H1 (cell line): ENCODE data around the gene CIZ1. TPM values are rescaled to one million over a fixed set of nuclear protein-coding genes. Genes with fewer than 3 reads are reported as not detected.
A peak's percentile ranks its signal among the peaks of the same experiment; 100 is the strongest.

Experiments used
- CTCF ChIA-PET: fragments of 300-600 bp; sonication (Branson Sonifier 250); formaldehyde crosslinking; loops from one replicate; lab custom pipeline; 2021; ENCODE audit not compliant: partially characterized antibody; lab: Charles Lee
- POLR2A ChIA-PET: fragments of 300-600 bp; sonication (Branson Sonifier 250); formaldehyde crosslinking; loops from one replicate; lab custom pipeline; 2021; ENCODE audit warnings: inconsistent platforms; ENCODE audit not compliant: partially characterized antibody; lab: Charles Lee
- DNase-seq, 2 experiments: peaks; one replicate each; pipeline versions ENCODE4 v3.0.0 to v3.0.0-alpha.2; 2010 to 2022; ENCODE audit warnings: low spot score in 2 of 2, low read depth in 1 of 2, mixed read lengths in 1 of 2
- FAIRE-seq: peaks from 2 replicates; lab custom pipeline; 2011; peaks lifted over from hg19 to GRCh38; lab: Jason Lieb, UNC
- H2AFZ ChIP-seq: 2 replicates; pipeline ENCODE4 v1.8.1; 2012; ENCODE audit warnings: low read length, inconsistent platforms
- H2AK5ac ChIP-seq: 2 replicates; pipeline ENCODE4 v1.6.1; 2013; ENCODE audit warnings: low read depth, low read length
- H2BK120ac ChIP-seq: replicated peaks from 2 replicates; pipeline ENCODE3; 2013; ENCODE audit warnings: low read depth, low read length, inconsistent platforms
- H2BK12ac ChIP-seq: 2 replicates; pipeline ENCODE4 v1.6.1; 2013; ENCODE audit warnings: low read depth, low read length
- H2BK15ac ChIP-seq: 2 replicates; pipeline ENCODE4 v1.6.1; 2013; ENCODE audit warnings: low read length
- H2BK20ac ChIP-seq: 2 replicates; pipeline ENCODE4 v1.6.1; 2013; ENCODE audit warnings: low read length
- H2BK5ac ChIP-seq: 2 replicates; pipeline ENCODE4 v1.6.1; 2013; ENCODE audit warnings: low read depth, low read length
- H3K14ac ChIP-seq: 2 replicates; pipeline ENCODE4 v1.6.1; 2013; ENCODE audit warnings: inconsistent platforms; ENCODE audit not compliant: insufficient read length
- H3K18ac ChIP-seq: 2 replicates; pipeline ENCODE4 v1.6.1; 2013; ENCODE audit warnings: low read length; ENCODE audit errors: extremely low read depth
- H3K23ac ChIP-seq: 2 replicates; pipeline ENCODE4 v1.6.1; 2013; ENCODE audit warnings: inconsistent platforms; ENCODE audit not compliant: insufficient read length
- H3K23me2 ChIP-seq: 2 replicates; pipeline ENCODE4 v1.6.1; 2013; ENCODE audit warnings: low read depth, low read length
- H3K27ac ChIP-seq: 2 replicates; pipeline ENCODE4 v1.6.1; 2011; ENCODE audit warnings: low read depth, low read length, inconsistent platforms
- H3K27me3 ChIP-seq, 4 experiments: replicated peaks in 1 of 4; 1 replicate in 1 of 4; 2 replicates in 3 of 4; pipeline versions ENCODE4 v1.6.1 to v1.8.1; 2011 to 2013; ENCODE audit warnings: low read length in 3 of 4, mild to moderate bottlenecking in 3 of 4, inconsistent platforms in 2 of 4, mixed read lengths in 2 of 4, moderate library complexity in 1 of 4; ENCODE audit not compliant: control insufficient read depth in 3 of 4, insufficient read depth in 3 of 4; ENCODE audit errors: extremely low read depth in 1 of 4
- H3K36me3 ChIP-seq, 4 experiments: 2 replicates each; pipeline versions ENCODE4 v1.6.1 to v1.8.1; 2011 to 2013; ENCODE audit warnings: mild to moderate bottlenecking in 4 of 4, low read length in 3 of 4, moderate library complexity in 2 of 4, control low read depth in 1 of 4, inconsistent platforms in 1 of 4; ENCODE audit not compliant: insufficient read depth in 4 of 4, control insufficient read depth in 2 of 4
- H3K4ac ChIP-seq: replicated peaks from 2 replicates; pipeline ENCODE3; 2013; ENCODE audit warnings: low read length, low read depth, mixed read lengths, inconsistent platforms; ENCODE audit not compliant: insufficient read length
- H3K4me1 ChIP-seq, 4 experiments: replicated peaks in 1 of 4; 1 replicate in 1 of 4; 2 replicates in 3 of 4; pipeline versions ENCODE4 v1.6.1 to v1.8.1; 2011 to 2013; ENCODE audit warnings: low read length in 3 of 4, inconsistent platforms in 2 of 4, mixed read lengths in 1 of 4; ENCODE audit not compliant: insufficient read depth in 4 of 4, control insufficient read depth in 3 of 4
- H3K4me2 ChIP-seq, 2 experiments: 2 replicates each; pipeline versions ENCODE4 v1.6.1 to v1.8.1; 2011 to 2013; ENCODE audit warnings: low read depth in 2 of 2, low read length in 2 of 2, control low read depth in 1 of 2, inconsistent platforms in 1 of 2, mild to moderate bottlenecking in 1 of 2; ENCODE audit not compliant: insufficient read depth in 1 of 2
- H3K4me3 ChIP-seq, 4 experiments: fragments of 200-600, 300-600 bp in 1 of 4; sonication (generic), shearing (Covaris generic), sonication (Bioruptor Twin) in 1 of 4; 2 replicates each; pipeline versions ENCODE4 v1.5.1 to v1.8.1; 2011 to 2016; ENCODE audit warnings: low read length in 4 of 4, low read depth in 3 of 4, control low read depth in 2 of 4, inconsistent platforms in 2 of 4, mild to moderate bottlenecking in 2 of 4, mixed read lengths in 1 of 4, moderate library complexity in 1 of 4; ENCODE audit not compliant: insufficient read depth in 2 of 4; ENCODE audit errors: extremely low read depth in 1 of 4
- H3K56ac ChIP-seq: replicated peaks from 2 replicates; pipeline ENCODE3; 2013; ENCODE audit warnings: low read depth, mild to moderate bottlenecking, mixed read lengths, low read length, inconsistent platforms; ENCODE audit not compliant: insufficient read length
- H3K79me1 ChIP-seq: 2 replicates; pipeline ENCODE4 v1.6.1; 2013; ENCODE audit warnings: low read depth, low read length, control low read depth
- H3K79me2 ChIP-seq, 2 experiments: 2 replicates each; pipeline versions ENCODE4 v1.6.1 to v1.8.1; 2012 to 2013; ENCODE audit warnings: low read length in 2 of 2, mild to moderate bottlenecking in 2 of 2, inconsistent platforms in 1 of 2; ENCODE audit not compliant: insufficient read depth in 2 of 2, control insufficient read depth in 1 of 2
- H3K9ac ChIP-seq, 4 experiments: replicated peaks in 1 of 4; 1 replicate in 1 of 4; 2 replicates in 3 of 4; pipeline versions ENCODE4 v1.6.1 to v1.8.1; 2011 to 2013; ENCODE audit warnings: low read depth in 3 of 4, low read length in 3 of 4, control low read depth in 2 of 4, mild to moderate bottlenecking in 2 of 4, moderate library complexity in 2 of 4, inconsistent platforms in 1 of 4; ENCODE audit errors: extremely low read depth in 1 of 4
- H3K9me3 ChIP-seq, 2 experiments: 2 replicates each; pipeline versions ENCODE4 v1.6.1 to v1.8.1; 2012 to 2013; ENCODE audit warnings: mild to moderate bottlenecking in 2 of 2, moderate library complexity in 2 of 2, control low read depth in 1 of 2, inconsistent platforms in 1 of 2, low read depth in 1 of 2, low read length in 1 of 2, mixed read lengths in 1 of 2; ENCODE audit not compliant: insufficient read depth in 2 of 2
- H4K20me1 ChIP-seq, 2 experiments: replicated peaks in 1 of 2; 2 replicates each; pipeline versions ENCODE3 to v1.8.1; 2011 to 2013; ENCODE audit warnings: inconsistent platforms in 2 of 2, low read length in 2 of 2, mild to moderate bottlenecking in 1 of 2; ENCODE audit not compliant: insufficient read depth in 2 of 2, control insufficient read depth in 1 of 2
- H4K5ac ChIP-seq: 2 replicates; pipeline ENCODE4 v1.6.1; 2013; ENCODE audit warnings: low read length, low read depth, mixed read lengths, inconsistent platforms; ENCODE audit not compliant: insufficient read length
- H4K8ac ChIP-seq: 2 replicates; pipeline ENCODE4 v1.8.0; 2013; ENCODE audit warnings: mild to moderate bottlenecking, moderate library complexity, low read length, inconsistent platforms; ENCODE audit not compliant: insufficient read depth; ENCODE audit errors: extremely low read depth
- H4K91ac ChIP-seq: replicated peaks from 2 replicates; pipeline ENCODE3; 2013; ENCODE audit warnings: low read length, mixed read lengths, inconsistent platforms; ENCODE audit not compliant: insufficient read length
- FOSL1 ChIP-seq: IDR thresholded peaks from 2 replicates; pipeline ENCODE4 v1.6.1; 2011; ENCODE audit warnings: mild to moderate bottlenecking, low read depth, low read length, moderate library complexity; ENCODE audit not compliant: insufficient read depth
- GTF2F1 ChIP-seq: IDR thresholded peaks from 2 replicates; pipeline ENCODE4 v1.6.1; 2012; ENCODE audit warnings: low read depth, low read length, improper control_type of control experiment, borderline replicate concordance
- KDM4A ChIP-seq: IDR thresholded peaks from one replicate; pipeline ENCODE4 v1.7.1; 2012; ENCODE audit warnings: low read depth, mild to moderate bottlenecking, moderate library complexity, low read length, inconsistent platforms; ENCODE audit not compliant: severe bottlenecking
- POLR2AphosphoS5 ChIP-seq: IDR thresholded peaks from 2 replicates; pipeline ENCODE4 v1.6.1; 2011; ENCODE audit warnings: low read depth, low read length
- TAF7 ChIP-seq: optimal IDR thresholded peaks from 2 replicates; pipeline ENCODE3; 2011; ENCODE audit warnings: low read depth, mild to moderate bottlenecking, inconsistent platforms, low read length, moderate library complexity, borderline replicate concordance
- WGBS, 2 experiments: shearing (Covaris generic) in 1 of 2; methylation state at CpG; one replicate each; pipeline versions ENCODE4 v1.1.6 to v1.1.7; 2013 to 2015; ENCODE audit warnings: low lambda C conversion rate in 2 of 2, mixed read lengths in 2 of 2, inconsistent platforms in 1 of 2, low coverage in 1 of 2, missing lambda C conversion rate in 1 of 2; ENCODE audit not compliant: insufficient replicate concordance in 2 of 2, insufficient coverage in 1 of 2, insufficient read length in 1 of 2; ENCODE audit errors: extremely low coverage in 1 of 2, missing lambda C conversion rate in 1 of 2; 5-methylcytosine and 5-hydroxymethylcytosine counted together
- polyA plus RNA-seq, 7 experiments: library from polyadenylated mRNA; depleted of rRNA in 3 of 7; stranded (reverse) in 5 of 7; unstranded in 2 of 7; fragments of >200 nt in 5 of 7; fragments of 200-250 nt in 2 of 7; gene quantifications; 1 replicate in 5 of 7; 2 replicates in 1 of 7; 4 replicates in 1 of 7; pipeline versions ENCODE4 v1.2.1 to v1.2.3, GENCODE V29; 2011 to 2013; ENCODE audit warnings: missing spikeins in 2 of 7, mixed read lengths in 2 of 7
- total RNA-seq: library from RNA; stranded (reverse); fragmentation: NEBNext Ultra II Directional; extraction: Animal tissue kit (Norgen Biotek cat#: 25700); gene quantifications from 2 replicates; pipeline ENCODE4 v1.2.1, GENCODE V29; 2021

Gene CIZ1
- total and polyA plus RNA-seq, 2 of the 8 experiments (the other 6 are each of a cell fraction or from before 2014, with no cell fraction given) = 66.0 to 107 TPM

GRCh38 chr9:128118971-128119665 lies 72.3 kb downstream of the CIZ1 start:
- WGBS, 2 experiments = 93% methylated on average over 13 of the region's 15 CpGs; no CpG with 5 or more reads in 1 of the 2 experiments
- FAIRE-seq = no peak

More at GRCh38 chr9:128118971-128119665, 72.3 kb downstream of the CIZ1 start:
- Histone ChIP-seq H3K4ac (no peak overlapping the region), H3K79me2 (no peaks in the 10 kb centered on the region), H3K36me3 (peaks cover 2 to 26% (median 8%) of the 10 kb centered on the region in 4 experiments; a peak in 5 of 8 replicates), H2BK15ac (no peak overlapping the region), H4K8ac (no peak overlapping the region), H3K56ac (no peak overlapping the region), H4K20me1 (peaks cover 3 to 18% of the 10 kb centered on the region in 2 experiments), H3K4me2 (no peak overlapping the region), H2AK5ac (no peak overlapping the region), H3K9me3 (no peaks in the 10 kb centered on the region), H4K91ac (no peak overlapping the region), H2AFZ (no peak overlapping the region), H3K23me2 (no peaks in the 10 kb centered on the region), H3K9ac (no peak overlapping the region), H2BK5ac (no peak overlapping the region), H2BK120ac (no peak overlapping the region), H2BK12ac (no peak overlapping the region), H4K5ac (no peak overlapping the region), H2BK20ac (no peak overlapping the region), H3K27ac (no peak overlapping the region), H3K4me1 (peaks cover 0 to 4% (median under 1%) of the 10 kb centered on the region in 4 experiments; a peak in 3 of 7 replicates), H3K14ac (no peak overlapping the region), H3K23ac (no peak overlapping the region), H3K4me3 (no peak overlapping the region), H3K18ac (no peak overlapping the region), H3K27me3 (no peaks in the 10 kb centered on the region), H3K79me1 (no peaks in the 10 kb centered on the region)
- ChIA-PET CTCF (interaction anchor here (0.6 to 2.4 kb wide), 5 partner anchors 10 to 231 kb away, joined by 3 to 11 read pairs (median 3); no protein-coding TSS in a partner anchor), POLR2A (interaction anchor here (0.6 to 1.7 kb wide), 4 partner anchors 9 to 52 kb away, joined by 4 to 6 read pairs (median 4); no protein-coding TSS in a partner anchor)
- TF ChIP-seq KDM4A = no peak
- no peak for TF ChIP-seq GTF2F1
- TF ChIP-seq TAF7 = no peak
- TF ChIP-seq FOSL1 = no peak
- 0 out of 2 replicates have a peak, but pooled peaks have one; percentile 16 for TF ChIP-seq POLR2AphosphoS5
- DNase-seq = no peak
